ENCODE results near the gene RPS15.
"Not testable (repeated sequence)": the region's sequence is repeated elsewhere in the genome, so short reads cannot be mapped to it uniquely, and the experiment has no call there.

DNA sequence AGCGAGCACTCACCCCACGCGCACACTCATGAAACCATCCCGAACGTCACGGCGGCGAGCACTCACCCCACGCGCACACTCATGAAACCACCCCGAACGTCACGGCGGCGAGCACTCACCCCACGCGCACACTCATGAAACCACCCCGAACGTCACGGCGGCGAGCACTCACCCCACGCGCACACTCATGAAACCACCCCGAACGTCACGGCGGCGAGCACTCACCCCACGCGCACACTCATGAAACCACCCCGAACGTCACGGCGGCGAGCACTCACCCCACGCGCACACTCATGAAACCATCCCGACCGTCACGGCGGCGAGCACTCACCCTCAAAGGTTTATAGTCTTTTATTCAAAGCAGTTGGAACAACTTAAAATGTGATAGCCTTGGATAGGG, 18.1 kb upstream of the RPS15 start:
- TF ChIP-seq POLR2AphosphoS5, POLR2A, EP300 (IDR thresholded peaks at IDR 0.05): not testable (repeated sequence)
- TF ChIP-seq, protein P1, sequence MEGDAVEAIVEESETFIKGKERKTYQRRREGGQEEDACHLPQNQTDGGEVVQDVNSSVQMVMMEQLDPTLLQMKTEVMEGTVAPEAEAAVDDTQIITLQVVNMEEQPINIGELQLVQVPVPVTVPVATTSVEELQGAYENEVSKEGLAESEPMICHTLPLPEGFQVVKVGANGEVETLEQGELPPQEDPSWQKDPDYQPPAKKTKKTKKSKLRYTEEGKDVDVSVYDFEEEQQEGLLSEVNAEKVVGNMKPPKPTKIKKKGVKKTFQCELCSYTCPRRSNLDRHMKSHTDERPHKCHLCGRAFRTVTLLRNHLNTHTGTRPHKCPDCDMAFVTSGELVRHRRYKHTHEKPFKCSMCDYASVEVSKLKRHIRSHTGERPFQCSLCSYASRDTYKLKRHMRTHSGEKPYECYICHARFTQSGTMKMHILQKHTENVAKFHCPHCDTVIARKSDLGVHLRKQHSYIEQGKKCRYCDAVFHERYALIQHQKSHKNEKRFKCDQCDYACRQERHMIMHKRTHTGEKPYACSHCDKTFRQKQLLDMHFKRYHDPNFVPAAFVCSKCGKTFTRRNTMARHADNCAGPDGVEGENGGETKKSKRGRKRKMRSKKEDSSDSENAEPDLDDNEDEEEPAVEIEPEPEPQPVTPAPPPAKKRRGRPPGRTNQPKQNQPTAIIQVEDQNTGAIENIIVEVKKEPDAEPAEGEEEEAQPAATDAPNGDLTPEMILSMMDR (IDR thresholded peaks at IDR 0.05) = not testable (repeated sequence)
